Fibroblast of villous mesenchyme (primary cell): Measurements from ENCODE around the gene ZNF496. TPM values are rescaled to one million over a fixed set of nuclear protein-coding genes. Genes with fewer than 3 reads are reported as not detected.
A peak's percentile ranks its signal among the peaks of the same experiment; 100 is the strongest.

Experiments
- DNase-seq: peaks from one replicate; pipeline ENCODE4 v3.0.0-alpha.2; 2010; ENCODE audit warnings: low read depth
- H3K4me3 ChIP-seq: 2 replicates; pipeline ENCODE4 v1.5.1; 2011; ENCODE audit warnings: low read depth, mild to moderate bottlenecking, low read length
- CTCF ChIP-seq: IDR thresholded peaks from 2 replicates; pipeline ENCODE4 v1.5.1; 2012; ENCODE audit warnings: low read depth, mild to moderate bottlenecking, low read length; ENCODE audit not compliant: insufficient read depth
- total RNA-seq: library from RNA; depleted of rRNA; stranded (reverse); fragments of >200 nt; gene quantifications from 2 replicates; pipeline ENCODE4 v1.2.3, GENCODE V29; 2012

The ZNF496 gene
- total RNA-seq, 1 donor = 19.4 TPM

GRCh38 chr1:247332623-247333361 is 1.1 kb upstream of the ZNF496 start:
- peak; percentile 61 for DNase-seq
- peak overlapping the region; percentile 79 for H3K4me3 ChIP-seq
- TF ChIP-seq CTCF = no peak

- peak; percentile 73 for DNase-seq
- peak overlapping the region; percentile 79 for H3K4me3 ChIP-seq
- TF ChIP-seq CTCF = peak; percentile 2
These were observed 552 bp upstream of the ZNF496 start for GRCh38 chr1:247332215-247332622.

- peak; percentile 81 for DNase-seq
- peak overlapping the region; percentile 79 for H3K4me3 ChIP-seq
- no peak for TF ChIP-seq CTCF
These were observed 519 bp downstream of the ZNF496 start for GRCh38 chr1:247331172-247331524.

GRCh38 chr1:247330548-247331171 is 1.0 kb downstream of the ZNF496 start:
- peak overlapping the region; percentile 79 for H3K4me3 ChIP-seq
- DNase-seq = no peak
- no peak for TF ChIP-seq CTCF

GRCh38 chr1:247329097-247329617 is 2.5 kb downstream of the ZNF496 start:
- H3K4me3 ChIP-seq = no peak overlapping the region
- no peak for DNase-seq
- TF ChIP-seq CTCF = no peak

- no peak for DNase-seq
- no peak overlapping the region for H3K4me3 ChIP-seq
- no peak for TF ChIP-seq CTCF
These were observed 3.4 kb downstream of the ZNF496 start for GRCh38 chr1:247328311-247328710.
